ENCODE results near the gene CHKA. TPM values are rescaled to one million over a fixed set of nuclear protein-coding genes. Genes with fewer than 3 reads are reported as not detected.

The CHKA gene
- total RNA-seq, 2 experiments from 2014 or later = 6.1 to 6.6 TPM

GRCh38 chr11:68140496-68141245, 19.5 kb upstream of the CHKA start:
- Mint-ChIP-seq H3K27ac (no peak overlapping the region), H3K27me3 (no peaks in the 10 kb centered on the region)
- CTCF ChIA-PET = no interaction called here

GRCh38 chr11:68138237-68138636, 17.0 kb upstream of the CHKA start:
- POLR2A ChIA-PET = no interaction called here
- CTCF ChIA-PET = no interaction called here

More at GRCh38 chr11:68140496-68141245, 19.5 kb upstream of the CHKA start:
- Mint-ChIP-seq H3K4me3 (no peak overlapping the region), H3K9me3 (no peaks in the 10 kb centered on the region), H3K4me1 (ENCODE audit: low read depth) (peaks cover 12% of the 10 kb centered on the region), H3K36me3 (no peaks in the 10 kb centered on the region)
- intact Hi-C loops (cut with micrococcal nuclease) = no loop called here
- POLR2A ChIA-PET = no interaction called here
- DNase-seq = no peak

GRCh38 chr11:68137833-68138232, 16.6 kb upstream of the CHKA start:
- CTCF ChIA-PET = no interaction called here
- Mint-ChIP-seq H3K36me3 (no peaks in the 10 kb centered on the region), H3K27me3 (no peaks in the 10 kb centered on the region), H3K4me3 (no peak overlapping the region), H3K4me1 (ENCODE audit: low read depth) (peaks cover 12% of the 10 kb centered on the region), H3K9me3 (peaks cover 9% of the 10 kb centered on the region), H3K27ac (no peak overlapping the region)
- no peak for DNase-seq
- POLR2A ChIA-PET = no interaction called here
- intact Hi-C loops (cut with micrococcal nuclease) = no loop called here

More at GRCh38 chr11:68138237-68138636, 17.0 kb upstream of the CHKA start:
- peaks cover 8% of the 10 kb centered on the region for H3K9me3 Mint-ChIP-seq
- no peak overlapping the region for H3K27ac Mint-ChIP-seq
- no peak for DNase-seq
- no peaks in the 10 kb centered on the region for H3K36me3 Mint-ChIP-seq
- H3K4me3 Mint-ChIP-seq = no peak overlapping the region
- peaks cover 12% of the 10 kb centered on the region for H3K4me1 Mint-ChIP-seq (ENCODE audit: low read depth)
- no peaks in the 10 kb centered on the region for H3K27me3 Mint-ChIP-seq
- intact Hi-C loops (cut with micrococcal nuclease) = no loop called here

GRCh38 chr11:68136866-68137265, 15.7 kb upstream of the CHKA start:
- intact Hi-C loops (cut with micrococcal nuclease) = no loop called here
- peaks cover 4% of the 10 kb centered on the region for H3K4me1 Mint-ChIP-seq (ENCODE audit: low read depth)

GRCh38 chr11:68135161-68135560, 14.0 kb upstream of the CHKA start:
- CTCF ChIA-PET = no interaction called here
- Mint-ChIP-seq H3K4me3 (no peak overlapping the region), H3K36me3 (peaks cover 2% of the 10 kb centered on the region), H3K27me3 (no peaks in the 10 kb centered on the region), H3K9me3 (peaks cover 19% of the 10 kb centered on the region), H3K4me1 (ENCODE audit: low read depth) (no peaks in the 10 kb centered on the region), H3K27ac (no peak overlapping the region)
- intact Hi-C loops (cut with micrococcal nuclease) = no loop called here
- no peak for DNase-seq
- POLR2A ChIA-PET = no interaction called here

More at GRCh38 chr11:68136866-68137265, 15.7 kb upstream of the CHKA start:
- DNase-seq = no peak
- no peak overlapping the region for H3K27ac Mint-ChIP-seq
- H3K36me3 Mint-ChIP-seq = peaks cover 2% of the 10 kb centered on the region
- POLR2A ChIA-PET = no interaction called here
- peaks cover 18% of the 10 kb centered on the region for H3K9me3 Mint-ChIP-seq
- H3K27me3 Mint-ChIP-seq = no peaks in the 10 kb centered on the region
- H3K4me3 Mint-ChIP-seq = no peak overlapping the region
- CTCF ChIA-PET = no interaction called here

GRCh38 chr11:68133761-68134160, 12.6 kb upstream of the CHKA start:
- Mint-ChIP-seq H3K36me3 (peaks cover 2% of the 10 kb centered on the region), H3K27me3 (peaks cover 11% of the 10 kb centered on the region), H3K9me3 (peaks cover 19% of the 10 kb centered on the region), H3K4me1 (ENCODE audit: low read depth) (no peaks in the 10 kb centered on the region), H3K4me3 (no peak overlapping the region), H3K27ac (no peak overlapping the region)
- POLR2A ChIA-PET = interaction anchor here (0.6 kb wide), 1 partner anchor 11 kb away, joined by 3 read pairs; no protein-coding TSS in a partner anchor
- DNase-seq = no peak
- intact Hi-C loops (cut with micrococcal nuclease) = no loop called here
- CTCF ChIA-PET = no interaction called here

- POLR2A ChIA-PET = no interaction called here
- no peak overlapping the region for H3K27ac Mint-ChIP-seq
- H3K27me3 Mint-ChIP-seq = peaks cover 15% of the 10 kb centered on the region
- H3K36me3 Mint-ChIP-seq = peaks cover 2% of the 10 kb centered on the region
- no peak for DNase-seq
- H3K4me3 Mint-ChIP-seq = no peak overlapping the region
- intact Hi-C loops (cut with micrococcal nuclease) = no loop called here
- CTCF ChIA-PET = no interaction called here
- H3K4me1 Mint-ChIP-seq (ENCODE audit: low read depth) = no peaks in the 10 kb centered on the region
- peaks cover 19% of the 10 kb centered on the region for H3K9me3 Mint-ChIP-seq
These were observed 8.9 kb upstream of the CHKA start for GRCh38 chr11:68130121-68130520.

- POLR2A ChIA-PET = no interaction called here
- Mint-ChIP-seq H3K4me3 (no peak overlapping the region), H3K36me3 (peaks cover 2% of the 10 kb centered on the region), H3K27me3 (peaks cover 15% of the 10 kb centered on the region), H3K4me1 (ENCODE audit: low read depth) (no peaks in the 10 kb centered on the region), H3K9me3 (peaks cover 15% of the 10 kb centered on the region), H3K27ac (no peak overlapping the region)
- CTCF ChIA-PET = no interaction called here
- intact Hi-C loops (cut with micrococcal nuclease) = no loop called here
- DNase-seq = no peak
These were observed 7.6 kb upstream of the CHKA start for GRCh38 chr11:68128682-68129327.

- ChIA-PET POLR2A (no interaction called here), CTCF (no interaction called here)
- Mint-ChIP-seq H3K4me1 (ENCODE audit: low read depth) (no peaks in the 10 kb centered on the region), H3K27ac (no peak overlapping the region), H3K4me3 (no peak overlapping the region), H3K36me3 (peaks cover 2% of the 10 kb centered on the region), H3K27me3 (peaks cover 15% of the 10 kb centered on the region), H3K9me3 (peaks cover 11% of the 10 kb centered on the region)
- no peak for DNase-seq
- intact Hi-C loops (cut with micrococcal nuclease) = no loop called here
These were observed 6.8 kb upstream of the CHKA start for GRCh38 chr11:68127714-68128681.

- DNase-seq = no peak
- H3K9me3 Mint-ChIP-seq = no peaks in the 10 kb centered on the region
- peaks cover 5% of the 10 kb centered on the region for H3K4me1 Mint-ChIP-seq (ENCODE audit: low read depth)
- POLR2A ChIA-PET = no interaction called here
- peaks cover 15% of the 10 kb centered on the region for H3K27me3 Mint-ChIP-seq
- no peak overlapping the region for H3K27ac Mint-ChIP-seq
- no peak overlapping the region for H3K4me3 Mint-ChIP-seq
- CTCF ChIA-PET = no interaction called here
- H3K36me3 Mint-ChIP-seq = peaks cover 1% of the 10 kb centered on the region
- intact Hi-C loops (cut with micrococcal nuclease) = no loop called here
These were observed 4.0 kb upstream of the CHKA start for GRCh38 chr11:68125164-68125563.

GRCh38 chr11:68122936-68123539, 1.9 kb upstream of the CHKA start:
- Mint-ChIP-seq H3K4me3 (no peak overlapping the region), H3K36me3 (peaks cover 2% of the 10 kb centered on the region), H3K4me1 (ENCODE audit: low read depth) (peaks cover 6% of the 10 kb centered on the region), H3K27ac (no peak overlapping the region), H3K27me3 (peaks cover 2% of the 10 kb centered on the region), H3K9me3 (no peaks in the 10 kb centered on the region)
- DNase-seq = no peak
- ChIA-PET CTCF (no interaction called here), POLR2A (no interaction called here)
- intact Hi-C loops (cut with micrococcal nuclease) = loop anchor here (5.0 kb wide), 1 partner anchor 84 kb away; no protein-coding TSS in a partner anchor

Measured in activated CD4-positive, alpha-beta memory T cell treated with anti-CD3 and anti-CD28 coated beads for 36 hours (primary cell).